GM19468 (cell line): ENCODE data around the gene SLC24A2.
"Not testable (repeated sequence)": the region's sequence is repeated elsewhere in the genome, so short reads cannot be mapped to it uniquely, and the experiment has no call there.

Experiments used
- ATAC-seq: cut with Tn5 transposase; IDR thresholded peaks from one replicate; pipeline ENCODE4 v1.9.1; 2021; ENCODE audit warnings: mild to moderate bottlenecking, moderate library complexity, moderate number of reproducible peaks; ENCODE audit not compliant: unreplicated experiment; ENCODE audit errors: extremely low read depth

The SLC24A2 gene

DNA sequence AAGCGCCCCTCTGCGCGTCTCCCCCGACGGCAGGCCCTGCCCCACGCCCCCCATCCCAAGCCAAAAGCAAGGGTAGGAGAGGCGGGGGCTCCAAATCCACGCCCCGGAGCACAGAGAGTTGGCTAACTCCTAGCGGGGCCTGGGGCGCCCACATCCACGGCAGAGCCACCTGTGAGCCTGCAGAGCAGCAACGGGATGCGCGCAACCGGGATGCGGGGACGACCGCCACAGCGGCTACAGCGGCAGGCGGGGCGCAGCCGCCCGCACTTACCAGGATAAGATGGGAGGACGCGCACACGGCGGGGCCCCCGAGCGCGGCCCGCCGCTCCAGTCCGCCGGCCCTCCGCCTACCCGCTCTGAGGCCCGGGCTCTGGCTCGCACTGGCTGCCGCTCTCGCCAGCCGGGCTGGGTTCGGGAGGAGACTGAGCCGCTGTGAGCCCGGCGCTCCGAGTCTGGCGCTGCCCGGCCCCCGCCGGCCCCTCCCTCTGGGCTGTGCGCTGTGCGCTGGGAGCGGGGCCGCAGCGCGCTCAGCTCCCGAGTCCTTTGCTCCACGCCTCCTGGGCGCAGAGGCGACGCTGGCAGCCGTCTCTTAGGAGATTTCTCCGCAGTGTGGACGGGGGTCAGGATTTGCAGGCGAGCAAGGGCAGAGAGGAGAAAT lies at the start of gene SLC24A2:
Gene SLC24A2, minus strand, starts transcription at position 424 of the 658 bp plus-strand sequence.
- no peak for ATAC-seq

GRCh38 chr9:19833331-19833730 lies 44.5 kb upstream of the SLC24A2 start:
- ATAC-seq, result not testable (repeated sequence)

- no peak for ATAC-seq
Measured at GRCh38 chr9:19830796-19831195, 42.0 kb upstream of the SLC24A2 start.

DNA sequence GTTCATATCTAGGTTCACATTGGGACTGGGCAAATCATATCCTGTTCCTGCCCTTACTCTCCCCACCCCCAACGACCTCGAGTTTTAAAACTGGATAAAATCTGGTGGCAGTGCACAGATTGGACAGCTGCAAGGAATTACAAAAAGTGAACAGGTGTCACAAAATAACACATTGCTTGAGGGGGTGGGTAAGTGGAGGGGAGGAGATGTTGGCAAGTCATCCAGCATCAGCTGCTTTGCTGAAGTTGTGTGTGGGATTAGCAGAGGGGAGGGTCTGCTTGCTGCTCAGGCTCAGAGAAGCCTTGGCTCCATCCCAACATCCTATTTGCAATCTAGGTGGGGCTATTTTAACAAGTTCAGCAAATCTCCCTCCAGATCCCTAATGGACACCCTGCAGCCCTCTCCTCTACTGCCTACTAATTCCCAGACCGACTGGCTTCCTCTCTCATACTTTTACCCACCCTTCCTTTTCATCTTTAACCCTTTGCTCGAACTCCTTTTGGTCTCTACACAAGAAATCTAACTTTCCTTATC lies 39.8 kb upstream of the SLC24A2 start:
- ATAC-seq, result no peak

DNA sequence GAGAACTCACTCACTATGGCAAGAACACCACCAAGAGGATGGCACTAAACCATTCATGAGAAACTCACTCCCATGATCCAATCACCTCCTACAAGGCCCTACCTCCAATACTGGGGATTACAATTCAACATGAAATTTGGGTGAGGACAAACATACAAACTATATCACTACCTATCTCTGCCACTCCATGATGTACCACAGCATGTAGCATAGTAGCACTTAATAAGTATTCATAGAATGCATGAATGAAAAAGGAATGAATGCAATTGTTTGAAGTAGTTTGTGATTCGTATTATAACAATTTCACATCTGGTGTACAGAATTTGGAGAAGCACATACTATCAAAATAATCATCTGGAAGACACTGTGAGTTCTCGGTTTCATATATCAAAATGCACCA lies 27.9 kb upstream of the SLC24A2 start:
- ATAC-seq, result no peak

DNA sequence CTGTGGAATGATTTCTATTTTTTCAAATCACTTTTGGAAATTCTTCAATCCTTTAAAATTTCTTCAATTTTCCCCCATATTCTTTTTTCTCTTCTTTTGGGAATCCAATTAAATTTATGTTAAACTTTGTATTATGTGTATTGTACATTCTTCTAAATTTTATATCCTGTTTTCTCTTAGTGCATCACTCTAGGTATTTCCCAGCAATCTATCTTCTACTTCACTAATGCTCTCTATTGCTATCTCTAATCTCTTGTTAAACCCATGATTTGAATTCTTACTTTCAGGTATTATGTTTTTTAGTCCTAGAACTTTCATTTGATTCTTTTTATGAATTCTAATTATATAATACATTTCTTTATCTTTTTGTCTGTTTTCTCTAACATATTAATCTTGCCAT lies 23.4 kb upstream of the SLC24A2 start:
- ATAC-seq, result no peak

DNA sequence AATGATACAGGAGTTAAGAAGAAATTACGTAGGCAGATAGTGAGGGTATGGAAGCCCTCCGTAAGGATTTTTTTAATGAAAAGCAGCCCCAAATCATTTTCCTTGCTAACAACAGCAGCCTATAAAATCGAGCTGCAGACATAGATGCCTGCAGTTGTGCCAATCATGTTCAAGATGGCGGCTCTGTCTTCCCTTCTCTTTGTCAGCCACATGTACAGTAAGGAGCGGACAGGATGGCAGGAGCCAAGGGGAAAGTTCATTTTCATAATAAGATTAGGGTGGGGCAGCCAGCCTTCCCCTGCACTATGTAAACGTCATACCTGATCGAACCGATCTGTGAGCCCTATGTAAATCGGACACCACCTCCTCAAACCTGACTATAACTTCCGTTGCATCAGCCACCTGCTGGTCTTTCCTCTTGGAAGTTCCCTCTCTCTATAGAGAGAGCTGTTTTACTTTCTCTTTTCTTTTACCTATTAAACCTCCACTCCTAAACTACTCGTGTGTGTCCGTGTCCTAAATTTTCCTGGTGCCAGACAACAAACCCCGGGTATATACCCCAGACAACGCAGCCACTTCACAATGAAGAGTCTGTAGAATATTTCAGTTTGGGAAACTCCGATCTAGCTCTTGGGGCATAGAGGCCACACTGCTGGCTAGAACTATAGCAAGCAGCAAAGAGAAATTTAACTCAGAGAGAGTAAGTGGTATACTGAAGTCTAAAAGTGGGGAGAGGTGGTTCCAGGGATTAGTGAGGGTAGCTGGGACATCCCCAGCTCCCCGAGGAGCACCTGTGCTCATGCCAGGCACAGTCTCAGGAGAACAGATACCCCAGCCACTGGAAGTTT lies 20.8 kb upstream of the SLC24A2 start:
- no peak for ATAC-seq

DNA sequence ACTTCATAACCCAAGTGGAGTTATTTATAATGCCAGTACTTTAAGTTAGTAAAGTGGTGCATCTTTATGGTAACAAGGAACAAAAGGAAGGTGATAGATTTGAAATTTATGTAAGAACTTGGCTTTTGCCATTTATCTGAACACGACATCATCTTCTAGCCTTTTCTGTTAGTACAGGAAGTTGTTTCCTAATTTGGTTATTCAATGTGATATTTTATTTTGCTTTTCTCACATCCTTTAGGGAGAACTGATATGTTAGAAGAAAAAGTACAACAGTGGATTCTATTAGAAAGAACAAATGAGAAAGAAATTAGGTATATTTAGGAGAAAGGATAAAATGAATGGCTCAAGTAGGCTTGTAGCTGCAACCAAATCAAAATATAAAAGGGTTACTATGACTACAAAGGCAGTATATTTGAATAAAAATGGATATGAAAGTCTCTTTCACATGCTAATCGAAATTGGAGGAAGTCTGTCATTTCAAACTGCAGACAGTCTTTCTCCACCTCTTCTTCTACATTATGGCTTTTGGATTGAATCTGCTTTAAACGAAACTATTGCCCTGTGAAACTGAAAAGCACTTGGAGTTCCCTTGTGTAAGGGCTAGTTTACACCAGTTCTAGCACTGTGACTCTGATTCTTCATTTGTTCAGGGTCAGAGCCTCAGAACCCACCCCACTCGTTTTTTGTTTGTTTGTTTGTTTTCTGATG lies 18.5 kb upstream of the SLC24A2 start:
- no peak for ATAC-seq

DNA sequence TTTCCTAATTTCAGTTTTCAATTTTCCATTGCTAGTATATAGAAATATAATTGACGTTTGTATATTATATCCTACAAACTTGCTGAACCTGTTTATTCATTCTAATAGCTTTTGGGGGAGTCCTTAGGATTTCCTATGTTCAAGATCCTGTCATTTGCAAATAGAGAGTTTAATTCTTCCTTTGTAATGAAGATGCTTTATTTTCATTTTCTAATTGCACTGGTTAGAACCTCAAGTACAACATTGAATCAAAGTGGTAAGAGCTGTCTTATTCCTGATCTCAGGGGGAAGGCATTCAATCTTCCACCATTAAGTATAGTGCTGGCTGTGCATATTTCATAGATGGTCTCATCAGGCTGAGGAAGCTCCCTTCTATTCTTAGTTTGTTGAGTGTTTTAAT lies 15.6 kb upstream of the SLC24A2 start:
- no peak for ATAC-seq

DNA sequence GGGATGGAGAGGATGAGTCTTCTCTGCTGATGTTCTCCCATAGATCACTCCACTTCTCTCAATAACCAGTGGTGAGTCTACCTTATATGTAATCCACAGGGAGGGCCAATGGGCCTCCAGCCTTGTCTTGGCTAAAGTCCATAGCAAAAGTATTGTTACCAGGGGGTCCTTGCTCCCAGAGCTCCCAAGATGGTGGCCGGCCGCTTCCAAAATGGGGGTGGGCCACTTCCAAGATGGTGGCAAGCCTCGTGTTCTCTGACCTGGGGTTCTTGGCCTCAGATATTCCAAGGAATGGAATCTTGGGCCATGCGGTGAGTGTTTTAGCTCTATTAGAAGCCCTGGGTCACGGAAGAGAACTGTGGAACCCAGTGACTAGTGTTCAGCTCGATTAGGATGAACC lies 12.0 kb upstream of the SLC24A2 start:
- ATAC-seq, result no peak

DNA sequence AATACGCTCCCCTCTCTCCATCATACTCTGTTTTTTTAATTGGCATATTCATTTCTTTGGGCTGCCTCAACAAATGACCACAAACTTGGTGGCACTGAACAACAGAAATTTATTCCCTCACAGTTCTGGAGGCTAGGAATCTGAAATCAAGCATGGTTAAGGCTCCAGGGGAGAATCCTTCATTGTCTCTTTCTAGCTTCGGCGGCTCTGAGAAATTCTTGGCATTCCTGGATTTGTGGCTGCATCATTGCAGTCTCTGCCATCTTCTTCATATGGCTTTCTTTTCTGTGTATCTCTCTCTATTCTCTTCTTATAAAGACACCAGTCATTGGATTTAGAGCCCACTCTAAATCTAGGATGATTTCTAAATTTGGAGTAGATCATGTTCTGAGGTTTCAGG lies 10.9 kb upstream of the SLC24A2 start:
- ATAC-seq, result no peak

GRCh38 chr9:19788152-19788551 lies 685 bp downstream of the SLC24A2 start:
- no peak for ATAC-seq

DNA sequence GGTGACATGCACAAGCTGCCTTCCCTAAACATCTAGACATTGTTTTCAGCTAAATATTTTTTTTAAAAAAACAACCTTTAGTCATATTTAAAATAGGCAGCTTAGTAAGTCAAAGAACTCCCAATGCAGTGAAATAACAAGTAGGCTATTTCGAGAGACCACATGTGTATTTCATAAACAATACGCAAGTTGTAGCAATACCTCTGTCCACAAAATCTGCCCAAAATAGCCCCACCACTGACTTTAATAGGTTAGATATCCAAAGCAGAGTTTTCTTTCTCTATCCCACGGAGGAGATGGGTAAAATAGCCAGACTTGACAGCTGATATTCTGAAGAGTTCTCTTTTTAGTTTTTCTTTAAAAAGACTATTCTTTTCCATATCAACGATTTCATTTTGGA lies 1.2 kb downstream of the SLC24A2 start:
- no peak for ATAC-seq

- no peak for ATAC-seq
Measured at GRCh38 chr9:19785230-19785629, 3.6 kb downstream of the SLC24A2 start.

DNA sequence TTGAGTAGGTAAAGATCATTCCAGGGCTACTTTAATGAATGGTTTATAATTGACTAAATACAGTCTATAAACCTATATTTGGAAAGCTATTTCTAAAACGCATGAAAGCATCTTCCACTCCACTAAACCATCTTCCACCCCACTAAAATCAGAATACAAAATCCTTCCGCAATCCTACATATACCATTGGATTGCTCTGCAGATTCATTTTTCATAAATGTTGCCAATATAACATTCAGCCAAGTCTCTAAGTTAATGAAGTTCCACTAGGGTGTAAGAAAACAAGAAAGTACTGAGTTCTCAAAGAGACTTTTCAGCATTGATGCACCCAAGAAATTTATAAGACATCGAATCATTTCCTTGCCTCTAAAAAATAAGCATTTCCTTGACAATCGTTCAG lies 4.7 kb downstream of the SLC24A2 start:
- ATAC-seq, result no peak

GRCh38 chr9:19783500-19783899 lies 5.3 kb downstream of the SLC24A2 start:
- ATAC-seq, result no peak

DNA sequence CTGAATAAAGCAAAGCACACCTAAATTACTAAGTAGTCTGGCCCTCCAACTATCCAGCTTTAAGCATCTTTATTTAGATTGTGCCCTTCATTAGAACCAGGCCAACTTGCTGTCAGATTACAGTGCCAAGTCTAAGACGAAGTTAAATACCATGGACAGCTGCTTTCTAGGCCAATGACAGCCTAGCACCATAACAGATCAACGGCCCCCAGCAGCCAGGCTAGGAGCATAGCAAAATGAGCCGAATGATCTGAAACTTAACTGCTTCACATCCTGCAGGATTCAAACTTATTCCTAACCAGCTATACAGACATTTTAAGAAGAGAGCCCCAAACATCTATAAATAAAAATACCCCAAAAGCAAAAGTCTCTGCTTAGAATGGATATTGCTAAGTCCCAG lies 6.8 kb downstream of the SLC24A2 start:
- no peak for ATAC-seq

- ATAC-seq, result no peak
Measured at GRCh38 chr9:19781240-19781639, 7.6 kb downstream of the SLC24A2 start.

DNA sequence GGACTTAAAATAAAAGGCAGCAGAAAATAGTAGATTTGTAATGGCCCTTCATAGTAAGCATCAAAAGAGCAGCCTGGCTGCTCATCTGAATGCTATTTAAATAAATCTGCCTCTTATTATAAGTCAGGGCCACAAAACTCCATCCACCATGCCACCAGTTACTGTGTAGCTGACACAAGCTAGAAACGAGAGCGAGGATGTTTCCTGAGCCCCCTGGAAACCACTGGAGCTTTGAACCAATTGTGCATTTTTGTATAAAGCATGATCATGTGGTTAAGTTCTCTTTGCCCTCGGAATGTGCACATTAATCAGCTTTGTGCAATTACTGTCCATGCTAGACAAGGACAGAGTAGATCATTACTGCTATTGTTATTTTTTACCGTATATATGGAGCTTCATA lies 17.4 kb downstream of the SLC24A2 start:
- no peak for ATAC-seq

GRCh38 chr9:19770973-19771372 lies 17.9 kb downstream of the SLC24A2 start:
- ATAC-seq, result no peak

GRCh38 chr9:19769213-19769612 lies 19.6 kb downstream of the SLC24A2 start:
- no peak for ATAC-seq
